GM18499 (cell line): Measurements from ENCODE around the gene CDHR2.

Experiments used
- ATAC-seq: cut with Tn5 transposase; IDR thresholded peaks from one replicate; pipeline ENCODE4 v1.9.1; 2021; ENCODE audit warnings: moderate number of reproducible peaks; ENCODE audit not compliant: insufficient read depth, unreplicated experiment

The CDHR2 gene

GRCh38 chr5:176610435-176610773 lies 61.3 kb downstream of the CDHR2 start:
- ATAC-seq = no peak

GRCh38 chr5:176611435-176611834 lies 62.3 kb downstream of the CDHR2 start:
- no peak for ATAC-seq

GRCh38 chr5:176612008-176612407 lies 62.9 kb downstream of the CDHR2 start:
- no peak for ATAC-seq

GRCh38 chr5:176612855-176613254 lies 63.7 kb downstream of the CDHR2 start:
- no peak for ATAC-seq

- ATAC-seq = no peak
Observed at GRCh38 chr5:176614805-176615478, 65.8 kb downstream of the CDHR2 start.

- ATAC-seq = no peak
Observed at GRCh38 chr5:176616511-176616910, 67.4 kb downstream of the CDHR2 start.

GRCh38 chr5:176618783-176619182 lies 69.6 kb downstream of the CDHR2 start:
- no peak for ATAC-seq

- peak; percentile 49 for ATAC-seq
Observed at GRCh38 chr5:176619203-176619568, 70.0 kb downstream of the CDHR2 start.

- no peak for ATAC-seq
Observed at GRCh38 chr5:176619569-176620332, 70.6 kb downstream of the CDHR2 start.

- ATAC-seq = no peak
Observed at GRCh38 chr5:176620333-176620981, 71.3 kb downstream of the CDHR2 start.

- no peak for ATAC-seq
Observed at GRCh38 chr5:176621661-176622079, 72.5 kb downstream of the CDHR2 start.

GRCh38 chr5:176624142-176624541 lies 75.0 kb downstream of the CDHR2 start:
- no peak for ATAC-seq

GRCh38 chr5:176624938-176625337 lies 75.8 kb downstream of the CDHR2 start:
- no peak for ATAC-seq

GRCh38 chr5:176625512-176625911 lies 76.4 kb downstream of the CDHR2 start:
- no peak for ATAC-seq

- ATAC-seq = no peak
Observed at GRCh38 chr5:176625966-176626875, 77.1 kb downstream of the CDHR2 start.

- ATAC-seq = no peak
Observed at GRCh38 chr5:176626876-176627236, 77.7 kb downstream of the CDHR2 start.

- no peak for ATAC-seq
Observed at GRCh38 chr5:176627582-176627981, 78.4 kb downstream of the CDHR2 start.

- ATAC-seq = no peak
Observed at GRCh38 chr5:176628406-176629228, 79.5 kb downstream of the CDHR2 start.

GRCh38 chr5:176629317-176629852 lies 80.2 kb downstream of the CDHR2 start:
- ATAC-seq = no peak
